ENCODE measurements around the gene PTBP1.

DNA sequence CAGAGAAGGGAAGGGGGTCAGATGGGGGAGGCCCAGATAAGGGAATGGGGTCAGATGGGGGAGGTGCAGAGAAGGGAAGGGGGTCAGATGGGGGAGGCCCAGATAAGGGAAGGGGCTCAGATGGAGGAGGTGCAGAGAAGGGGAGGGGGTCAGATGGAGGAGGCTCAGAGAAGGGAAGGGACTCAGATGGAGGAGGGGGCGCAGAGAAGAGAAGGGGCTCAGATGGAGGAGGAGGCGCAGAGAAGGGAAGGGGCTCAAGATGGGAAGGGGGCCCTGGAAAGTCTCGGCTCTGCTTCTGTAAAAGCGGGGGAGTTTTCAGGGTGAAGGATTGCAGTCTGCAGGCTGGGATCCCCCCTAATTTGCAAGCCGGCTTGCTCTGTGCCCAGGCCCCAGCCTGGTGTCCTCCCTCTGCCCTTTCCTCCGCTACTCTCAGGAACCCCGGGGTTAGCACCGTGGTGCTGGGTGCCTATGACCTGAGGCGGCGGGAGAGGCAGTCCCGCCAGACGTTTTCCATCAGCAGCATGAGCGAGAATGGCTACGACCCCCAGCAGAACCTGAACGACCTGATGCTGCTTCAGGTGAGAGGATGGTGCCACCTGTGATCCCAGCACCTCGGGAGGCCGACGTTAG is 32.0 kb downstream of the PTBP1 start:
- TF ChIP-seq, protein P1, sequence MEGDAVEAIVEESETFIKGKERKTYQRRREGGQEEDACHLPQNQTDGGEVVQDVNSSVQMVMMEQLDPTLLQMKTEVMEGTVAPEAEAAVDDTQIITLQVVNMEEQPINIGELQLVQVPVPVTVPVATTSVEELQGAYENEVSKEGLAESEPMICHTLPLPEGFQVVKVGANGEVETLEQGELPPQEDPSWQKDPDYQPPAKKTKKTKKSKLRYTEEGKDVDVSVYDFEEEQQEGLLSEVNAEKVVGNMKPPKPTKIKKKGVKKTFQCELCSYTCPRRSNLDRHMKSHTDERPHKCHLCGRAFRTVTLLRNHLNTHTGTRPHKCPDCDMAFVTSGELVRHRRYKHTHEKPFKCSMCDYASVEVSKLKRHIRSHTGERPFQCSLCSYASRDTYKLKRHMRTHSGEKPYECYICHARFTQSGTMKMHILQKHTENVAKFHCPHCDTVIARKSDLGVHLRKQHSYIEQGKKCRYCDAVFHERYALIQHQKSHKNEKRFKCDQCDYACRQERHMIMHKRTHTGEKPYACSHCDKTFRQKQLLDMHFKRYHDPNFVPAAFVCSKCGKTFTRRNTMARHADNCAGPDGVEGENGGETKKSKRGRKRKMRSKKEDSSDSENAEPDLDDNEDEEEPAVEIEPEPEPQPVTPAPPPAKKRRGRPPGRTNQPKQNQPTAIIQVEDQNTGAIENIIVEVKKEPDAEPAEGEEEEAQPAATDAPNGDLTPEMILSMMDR (conservative IDR thresholded peaks at IDR 0.05 in 1 of 2, IDR thresholded peaks at IDR 0.05 in 1 of 2; ENCODE audit: low read depth in 1 of 2, low read length in 2 of 2) = no peak
- no peak for TF ChIP-seq EZH2 (IDR thresholded peaks at IDR 0.05; ENCODE audit: low read length, missing control alignments)

Data from fibroblast of lung (primary cell).